ENCODE results near the gene GRIN2C.

Gene GRIN2C

GRCh38 chr17:74822335-74822938 lies 37.2 kb downstream of the GRIN2C start:
- no peak for DNase-seq (ENCODE audit: low spot score)
- no peak for TF ChIP-seq CTCF (IDR thresholded peaks at IDR 0.05; ENCODE audit: borderline replicate concordance, control extremely low read depth, extremely low read depth, insufficient read depth, missing control alignments)

GRCh38 chr17:74821655-74822334 lies 37.9 kb downstream of the GRIN2C start:
- no peak for TF ChIP-seq CTCF (IDR thresholded peaks at IDR 0.05; ENCODE audit: borderline replicate concordance, control extremely low read depth, extremely low read depth, insufficient read depth, missing control alignments)
- in situ Hi-C loops (cut with MboI; ENCODE audit: low sequenced_read_pairs, unreplicated experiment), result no loop called here
- DNase-seq (ENCODE audit: low spot score), result no peak

More at GRCh38 chr17:74822335-74822938, 37.2 kb downstream of the GRIN2C start:
- in situ Hi-C loops (cut with MboI; ENCODE audit: low sequenced_read_pairs, unreplicated experiment), result no loop called here

- in situ Hi-C loops (cut with MboI; ENCODE audit: low sequenced_read_pairs, unreplicated experiment), result no loop called here
- no peak for TF ChIP-seq CTCF (IDR thresholded peaks at IDR 0.05; ENCODE audit: borderline replicate concordance, control extremely low read depth, extremely low read depth, insufficient read depth, missing control alignments)
- no peak for DNase-seq (ENCODE audit: low spot score)
Observed at GRCh38 chr17:74819801-74820436, 39.8 kb downstream of the GRIN2C start.

GRCh38 chr17:74818291-74818938 lies 41.3 kb downstream of the GRIN2C start:
- in situ Hi-C loops (cut with MboI; ENCODE audit: low sequenced_read_pairs, unreplicated experiment), result no loop called here
- no peak for TF ChIP-seq CTCF (IDR thresholded peaks at IDR 0.05; ENCODE audit: borderline replicate concordance, control extremely low read depth, extremely low read depth, insufficient read depth, missing control alignments)
- DNase-seq (ENCODE audit: low spot score), result no peak

- no peak for DNase-seq (ENCODE audit: low spot score)
- TF ChIP-seq CTCF (IDR thresholded peaks at IDR 0.05; ENCODE audit: borderline replicate concordance, control extremely low read depth, extremely low read depth, insufficient read depth, missing control alignments), result no peak
- in situ Hi-C loops (cut with MboI; ENCODE audit: low sequenced_read_pairs, unreplicated experiment), result no loop called here
Observed at GRCh38 chr17:74816905-74817620, 42.6 kb downstream of the GRIN2C start.
